Peyer's patch (tissue), 4 donors: ENCODE data around the gene UBE2D2.
A peak's percentile ranks its signal among the peaks of the same experiment; 100 is the strongest.

ENCODE experiments used
- CTCF ChIP-seq, 6 experiments: fragments of 450-650 bp in 4 of 6; fragments of 200-600 bp in 2 of 6; sonication (generic) in 1 of 6; IDR thresholded peaks; one replicate each; pipeline ENCODE4 v1.5.1; 2017 to 2019; ENCODE audit warnings: antibody characterized with exemption in 6 of 6, mild to moderate bottlenecking in 3 of 6, moderate library complexity in 1 of 6
- POLR2A ChIP-seq, 2 donors: fragments of 450-650 bp; IDR thresholded peaks; one replicate each; pipeline ENCODE4 v1.5.1; 2017; ENCODE audit warnings: antibody characterized with exemption in 2 of 2, mild to moderate bottlenecking in 2 of 2, moderate library complexity in 2 of 2

DNA sequence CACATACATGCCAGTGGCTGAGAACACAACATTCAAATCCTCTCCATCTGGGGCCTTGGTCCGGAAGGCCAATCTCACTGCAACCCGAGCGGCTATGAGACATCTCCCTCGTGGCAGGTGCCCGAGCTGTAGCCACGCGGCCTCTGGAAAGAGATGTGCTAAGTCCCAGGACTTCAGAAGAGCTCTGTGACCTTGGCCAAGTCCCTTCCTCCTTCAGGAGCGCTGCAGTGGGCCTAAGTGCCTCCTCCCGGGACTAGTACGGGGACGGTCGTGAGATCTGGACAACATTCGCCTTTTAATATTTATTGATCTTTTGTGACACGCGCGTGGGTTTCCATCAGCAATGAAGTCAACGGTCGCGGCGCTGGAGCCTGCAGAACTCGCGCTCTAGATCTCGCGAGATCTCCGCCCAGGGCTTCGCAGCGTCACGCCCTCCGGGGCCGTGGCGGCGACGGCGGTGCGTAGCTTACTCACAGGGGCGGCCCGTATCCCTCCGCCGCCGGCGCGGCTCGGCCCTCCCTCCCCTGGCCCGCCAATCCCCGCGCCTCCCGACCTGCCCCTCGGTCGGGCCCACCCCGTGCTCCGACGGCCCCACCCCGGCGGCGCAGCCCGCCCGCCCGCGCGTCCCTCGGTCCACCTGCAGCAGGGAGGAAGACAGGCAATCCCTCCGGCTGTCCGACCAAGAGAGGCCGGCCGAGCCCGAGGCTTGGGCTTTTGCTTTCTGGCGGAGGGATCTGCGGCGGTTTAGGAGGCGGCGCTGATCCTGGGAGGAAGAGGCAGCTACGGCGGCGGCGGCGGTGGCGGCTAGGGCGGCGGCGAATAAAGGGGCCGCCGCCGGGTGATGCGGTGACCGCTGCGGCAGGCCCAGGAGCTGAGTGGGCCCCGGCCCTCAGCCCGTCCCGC lies at the start of gene UBE2D2:
- peak; percentile 79 to 83 for TF ChIP-seq POLR2A (IDR thresholded peaks at IDR 0.05)
- TF ChIP-seq CTCF (IDR thresholded peaks at IDR 0.05) = no peak
